Keratinocyte (primary cell): ENCODE measurements around the gene SPINK14. TPM values are rescaled to one million over a fixed set of nuclear protein-coding genes. Genes with fewer than 3 reads are reported as not detected.

Experiments
- DNase-seq: peaks from one replicate; pipeline ENCODE4 v3.0.0-alpha.2; 2011; ENCODE audit warnings: low read depth, missing footprints, low spot score
- FAIRE-seq: peaks from 2 replicates; lab custom pipeline; 2011; peaks lifted over from hg19 to GRCh38; lab: Jason Lieb, UNC
- H2AFZ ChIP-seq: 2 replicates; pipeline ENCODE4 v1.6.0; 2012; ENCODE audit warnings: low read length, control low read depth, inconsistent platforms; ENCODE audit not compliant: control insufficient read depth
- H3K27ac ChIP-seq: 2 replicates; pipeline ENCODE4 v1.5.1; 2011; ENCODE audit warnings: low read length; ENCODE audit not compliant: control insufficient read depth, insufficient read depth
- H3K27me3 ChIP-seq: 3 replicates; pipeline ENCODE4 v1.6.0; 2011; ENCODE audit warnings: low read length; ENCODE audit not compliant: control insufficient read depth, insufficient read depth; ENCODE audit errors: extremely low read depth
- H3K36me3 ChIP-seq, 2 experiments: 2 replicates in 1 of 2; 3 replicates in 1 of 2; pipeline ENCODE4 v1.5.1; 2011; ENCODE audit warnings: low read length in 2 of 2, mild to moderate bottlenecking in 1 of 2; ENCODE audit not compliant: control insufficient read depth in 2 of 2, insufficient read depth in 2 of 2; ENCODE audit errors: extremely low read depth in 1 of 2
- H3K4me1 ChIP-seq: 3 replicates; pipeline ENCODE4 v1.5.1; 2011; ENCODE audit warnings: low read length; ENCODE audit not compliant: control insufficient read depth, insufficient read depth; ENCODE audit errors: extremely low read depth
- H3K4me2 ChIP-seq: 3 replicates; pipeline ENCODE4 v1.6.0; 2011; ENCODE audit warnings: low read depth, low read length; ENCODE audit not compliant: control insufficient read depth, insufficient read depth; ENCODE audit errors: extremely low read depth
- H3K4me3 ChIP-seq, 3 experiments: fragments of 200-600 bp in 1 of 3; sonication (generic) in 1 of 3; 2 replicates in 2 of 3; 3 replicates in 1 of 3; pipeline ENCODE4 v1.5.1; 2011 to 2016; ENCODE audit warnings: low read length in 3 of 3, mild to moderate bottlenecking in 3 of 3, control low read depth in 2 of 3, inconsistent platforms in 1 of 3, low read depth in 1 of 3, mixed read lengths in 1 of 3, mixed run types in 1 of 3, moderate library complexity in 1 of 3; ENCODE audit not compliant: control insufficient read depth in 2 of 3, insufficient read depth in 2 of 3; ENCODE audit errors: extremely low read depth in 1 of 3
- H3K79me2 ChIP-seq: 2 replicates; pipeline ENCODE4 v1.6.0; 2012; ENCODE audit warnings: low read length; ENCODE audit not compliant: control insufficient read depth, insufficient read depth
- H3K9ac ChIP-seq: 3 replicates; pipeline ENCODE4 v1.6.0; 2011; ENCODE audit warnings: low read length; ENCODE audit not compliant: control insufficient read depth, insufficient read depth; ENCODE audit errors: extremely low read depth
- H3K9me1 ChIP-seq: 3 replicates; pipeline ENCODE4 v1.6.0; 2011; ENCODE audit warnings: low read length; ENCODE audit not compliant: control insufficient read depth, insufficient read depth; ENCODE audit errors: extremely low read depth
- H3K9me3 ChIP-seq: 2 replicates; pipeline ENCODE4 v1.5.1; 2012; ENCODE audit warnings: low read depth, low read length; ENCODE audit not compliant: control insufficient read depth
- H4K20me1 ChIP-seq: 3 replicates; pipeline ENCODE4 v1.6.0; 2011; ENCODE audit warnings: low read length; ENCODE audit not compliant: control insufficient read depth, insufficient read depth; ENCODE audit errors: extremely low read depth
- EZH2 ChIP-seq: IDR thresholded peaks from one replicate; pipeline ENCODE4 v1.6.1; 2012; ENCODE audit warnings: inconsistent platforms, mild to moderate bottlenecking, low read length, moderate library complexity
- dilution Hi-C: fragments of 300-500 bp; cut with MboI; formaldehyde crosslinking; loops from one replicate; pipeline ENCODE4 v1.7.0; 2020; ENCODE audit warnings: low sequenced_read_pairs; ENCODE audit not compliant: extremely low pct_ligation_motif_present
- polyA plus RNA-seq, 5 experiments: library from polyadenylated mRNA; depleted of rRNA in 3 of 5; stranded (reverse) in 3 of 5; stranded (forward) in 1 of 5; unstranded in 1 of 5; fragments of >200 nt; gene quantifications; 1 replicate in 1 of 5; 2 replicates in 3 of 5; 3 replicates in 1 of 5; pipeline versions ENCODE4 v1.2.1 to v1.2.3, GENCODE V29; 2011 to 2012; ENCODE audit warnings: missing spikeins in 2 of 5, low read depth in 1 of 5, low replicate concordance in 1 of 5
- TF ChIP-seq, protein P1 (sequence below), 3 experiments: IDR thresholded peaks in 1 of 3; conservative IDR thresholded peaks in 1 of 3; optimal IDR thresholded peaks in 1 of 3; 2 replicates in 2 of 3; 3 replicates in 1 of 3; pipeline versions ENCODE3 to v1.5.1; 2011; ENCODE audit warnings: low read length in 3 of 3, mild to moderate bottlenecking in 3 of 3, moderate library complexity in 2 of 3, control low read depth in 1 of 3, inconsistent platforms in 1 of 3; ENCODE audit not compliant: insufficient read depth in 2 of 3; ENCODE audit errors: extremely low read depth in 1 of 3

The SPINK14 gene
- polyA plus RNA-seq, 1 donor (not counting 4 experiments of a cell fraction or from before 2014, with no cell fraction given), result not detected

- Histone ChIP-seq H3K36me3 (no peaks in the 10 kb centered on the region), H3K9me1 (no peaks in the 10 kb centered on the region), H3K27me3 (no peaks in the 10 kb centered on the region), H2AFZ (no peak overlapping the region), H3K4me2 (no peak overlapping the region), H3K4me3 (no peak overlapping the region), H3K9ac (no peak overlapping the region), H4K20me1 (no peaks in the 10 kb centered on the region), H3K79me2 (no peaks in the 10 kb centered on the region), H3K4me1 (no peaks in the 10 kb centered on the region), H3K9me3 (no peaks in the 10 kb centered on the region), H3K27ac (no peak overlapping the region)
- DNase-seq, result no peak
- dilution Hi-C loops, result no loop called here
- TF ChIP-seq, protein P1, sequence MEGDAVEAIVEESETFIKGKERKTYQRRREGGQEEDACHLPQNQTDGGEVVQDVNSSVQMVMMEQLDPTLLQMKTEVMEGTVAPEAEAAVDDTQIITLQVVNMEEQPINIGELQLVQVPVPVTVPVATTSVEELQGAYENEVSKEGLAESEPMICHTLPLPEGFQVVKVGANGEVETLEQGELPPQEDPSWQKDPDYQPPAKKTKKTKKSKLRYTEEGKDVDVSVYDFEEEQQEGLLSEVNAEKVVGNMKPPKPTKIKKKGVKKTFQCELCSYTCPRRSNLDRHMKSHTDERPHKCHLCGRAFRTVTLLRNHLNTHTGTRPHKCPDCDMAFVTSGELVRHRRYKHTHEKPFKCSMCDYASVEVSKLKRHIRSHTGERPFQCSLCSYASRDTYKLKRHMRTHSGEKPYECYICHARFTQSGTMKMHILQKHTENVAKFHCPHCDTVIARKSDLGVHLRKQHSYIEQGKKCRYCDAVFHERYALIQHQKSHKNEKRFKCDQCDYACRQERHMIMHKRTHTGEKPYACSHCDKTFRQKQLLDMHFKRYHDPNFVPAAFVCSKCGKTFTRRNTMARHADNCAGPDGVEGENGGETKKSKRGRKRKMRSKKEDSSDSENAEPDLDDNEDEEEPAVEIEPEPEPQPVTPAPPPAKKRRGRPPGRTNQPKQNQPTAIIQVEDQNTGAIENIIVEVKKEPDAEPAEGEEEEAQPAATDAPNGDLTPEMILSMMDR (optimal IDR thresholded peaks at IDR 0.05 in 1 of 3, IDR thresholded peaks at IDR 0.05 in 1 of 3, conservative IDR thresholded peaks at IDR 0.05 in 1 of 3; ENCODE audit: extremely low read depth in 1 of 3, insufficient read depth in 2 of 3, low read length in 3 of 3), result no peak
- TF ChIP-seq EZH2, result no peak
- FAIRE-seq, result no peak
Measured at GRCh38 chr5:148152781-148153180, 15.6 kb upstream of the SPINK14 start.

GRCh38 chr5:148156609-148157008, 11.7 kb upstream of the SPINK14 start:
- dilution Hi-C loops, result no loop called here

More at GRCh38 chr5:148156609-148157008, 11.7 kb upstream of the SPINK14 start:
- Histone ChIP-seq H3K4me3 (no peak overlapping the region), H3K9ac (no peak overlapping the region), H3K9me3 (no peaks in the 10 kb centered on the region), H3K79me2 (no peaks in the 10 kb centered on the region), H3K9me1 (no peaks in the 10 kb centered on the region), H4K20me1 (no peaks in the 10 kb centered on the region), H3K27ac (no peak overlapping the region), H3K36me3 (no peaks in the 10 kb centered on the region), H2AFZ (no peak overlapping the region), H3K4me1 (no peaks in the 10 kb centered on the region), H3K27me3 (no peaks in the 10 kb centered on the region), H3K4me2 (no peak overlapping the region)
- TF ChIP-seq, protein P1 (optimal IDR thresholded peaks at IDR 0.05 in 1 of 3, IDR thresholded peaks at IDR 0.05 in 1 of 3, conservative IDR thresholded peaks at IDR 0.05 in 1 of 3; ENCODE audit: extremely low read depth in 1 of 3, insufficient read depth in 2 of 3, low read length in 3 of 3), result no peak
- DNase-seq (no peak), FAIRE-seq (no peak)
